OCI-LY7 (cell line): ENCODE measurements around the gene ARFGEF3. TPM values are rescaled to one million over a fixed set of nuclear protein-coding genes. Genes with fewer than 3 reads are reported as not detected.

Source experiments
- BruUV-seq: library from RNA; stranded (reverse); fragments of 400-500 nt; replicated peaks from 2 replicates; lab custom pipeline; 2021; lab: Mats Ljungman, UMichigan
- CTCF ChIA-PET: fragments of 300-600 bp; sonication (Branson Sonifier 250); formaldehyde crosslinking; loops from one replicate; lab custom pipeline; 2022; ENCODE audit warnings: antibody characterized with exemption; ENCODE audit not compliant: unreplicated experiment; lab: Charles Lee
- POLR2A ChIA-PET: fragments of 300-600 bp; sonication (Branson Sonifier 250); formaldehyde crosslinking; loops from one replicate; lab custom pipeline; 2022; ENCODE audit warnings: antibody characterized with exemption; lab: Charles Lee
- DNase-seq: peaks from one replicate; pipeline ENCODE4 v3.0.0-alpha.2; 2015; ENCODE audit warnings: low spot score
- H2AFZ ChIP-seq: fragments of 200-600 bp; sonication (generic), shearing (Covaris generic); 2 replicates; pipeline ENCODE4 v1.6.1; 2014; ENCODE audit warnings: mild to moderate bottlenecking, antibody characterized with exemption, low read length, moderate library complexity
- H3K27ac ChIP-seq: fragments of 200-600 bp; sonication (generic); 2 replicates; pipeline ENCODE4 v1.5.1; 2014; ENCODE audit warnings: mixed run types, low read depth, mild to moderate bottlenecking, moderate library complexity, low read length, inconsistent platforms; ENCODE audit not compliant: poor library complexity, severe bottlenecking
- H3K36me3 ChIP-seq: fragments of 200-600 bp; sonication (generic); 2 replicates; pipeline ENCODE4 v1.6.1; 2014; ENCODE audit warnings: mild to moderate bottlenecking, antibody characterized with exemption, low read length, moderate library complexity, mixed read lengths; ENCODE audit not compliant: insufficient read depth
- H3K4me1 ChIP-seq: fragments of 200-600 bp; sonication (generic); 2 replicates; pipeline ENCODE4 v1.5.1; 2014; ENCODE audit warnings: mild to moderate bottlenecking, low read length; ENCODE audit not compliant: insufficient read depth, poor library complexity, severe bottlenecking
- H3K4me2 ChIP-seq: fragments of 200-600 bp; sonication (generic); 2 replicates; pipeline ENCODE4 v1.6.1; 2014; ENCODE audit warnings: mild to moderate bottlenecking, low read length
- H3K4me3 ChIP-seq: fragments of 200-600 bp; sonication (generic); 2 replicates; pipeline ENCODE4 v1.5.1; 2014; ENCODE audit warnings: mild to moderate bottlenecking, low read depth, low read length; ENCODE audit not compliant: poor library complexity, severe bottlenecking
- H3K79me2 ChIP-seq: fragments of 200-600 bp; sonication (generic); 2 replicates; pipeline ENCODE4 v1.6.1; 2016; ENCODE audit warnings: low read depth, mild to moderate bottlenecking, low read length, moderate library complexity, mixed read lengths; ENCODE audit not compliant: insufficient read depth
- H3K9me2 ChIP-seq: fragments of 200-600 bp; sonication (generic); 2 replicates; pipeline ENCODE4 v1.6.1; 2016; ENCODE audit warnings: mild to moderate bottlenecking, low read length, mixed read lengths; ENCODE audit not compliant: insufficient read depth
- H3K9me3 ChIP-seq: fragments of 200-600 bp; sonication (generic); 2 replicates; pipeline ENCODE4 v1.6.1; 2014; ENCODE audit warnings: mild to moderate bottlenecking, mixed run types, low read length, mixed read lengths
- H4K20me1 ChIP-seq: fragments of 200-600 bp; sonication (generic); 2 replicates; pipeline ENCODE4 v1.6.1; 2014; ENCODE audit warnings: mild to moderate bottlenecking, antibody characterized with exemption, low read length, moderate library complexity, mixed read lengths; ENCODE audit not compliant: insufficient read depth
- CTCF ChIP-seq: fragments of 200-600 bp; sonication (generic); conservative IDR thresholded peaks from 2 replicates; pipeline ENCODE4 v1.5.1; 2014; ENCODE audit warnings: mild to moderate bottlenecking, antibody characterized with exemption, low read length, moderate library complexity, mixed read lengths
- EZH2phosphoT487 ChIP-seq: fragments of 200-600 bp; sonication (generic); IDR thresholded peaks from 2 replicates; pipeline ENCODE4 v1.6.1; 2018; ENCODE audit warnings: low read depth, borderline replicate concordance, mild to moderate bottlenecking, mixed run types, antibody characterized with exemption, low read length, moderate library complexity, mixed read lengths
- intact Hi-C: fragments of 100-400 bp; cut with micrococcal nuclease; formaldehyde crosslinking; loops from one replicate; pipeline ENCODE4 v1.10.0; 2022; ENCODE audit not compliant: unreplicated experiment
- total RNA-seq, 2 experiments: library from RNA; depleted of rRNA in 1 of 2; stranded (reverse); fragments of >200 nt in 1 of 2; shearing (Covaris generic) in 1 of 2; gene quantifications; 2 replicates each; pipeline ENCODE4 v1.2.3, GENCODE V29; 2014 to 2022

ARFGEF3 gene
- total RNA-seq, 2 experiments from 2014 or later = not detected

DNA sequence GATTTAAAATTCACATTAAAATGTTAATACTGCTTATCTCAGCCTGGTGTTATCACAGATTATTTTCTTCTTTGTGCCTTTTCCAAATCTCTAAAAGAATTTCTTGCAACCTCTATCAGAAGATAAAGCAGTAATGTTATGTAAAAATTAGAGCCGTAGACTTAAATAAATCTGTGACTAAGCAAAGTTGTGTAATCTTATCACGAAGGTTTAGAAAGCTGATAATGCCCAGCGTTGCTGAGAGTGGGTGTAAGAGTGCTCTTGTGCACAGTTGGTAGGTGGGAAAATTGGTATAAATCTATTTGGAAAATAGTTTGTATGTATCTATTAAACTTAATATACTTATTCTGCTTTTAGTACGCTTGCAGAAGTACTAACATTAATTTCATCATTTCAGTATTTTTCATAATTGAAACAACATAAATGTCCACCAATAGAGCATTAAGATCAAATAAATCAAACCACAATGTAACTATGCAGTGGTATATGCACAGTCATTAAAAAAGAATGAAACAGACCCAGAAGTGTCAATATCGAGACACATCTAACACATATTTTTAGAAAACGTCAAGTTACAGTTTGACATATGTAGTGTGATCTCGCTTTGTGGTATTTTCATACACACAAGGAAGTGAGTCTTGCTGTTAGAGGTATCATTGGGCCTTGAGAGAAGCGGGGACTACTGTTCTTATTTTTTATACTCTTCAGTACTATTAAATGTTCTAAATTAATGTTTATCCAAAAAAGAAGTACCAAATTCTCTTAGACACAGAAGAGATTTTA lies 111.0 kb downstream of the ARFGEF3 start:
- TF ChIP-seq EZH2phosphoT487 (no peak), CTCF (no peak)
- no peak overlapping the region for H3K4me2 ChIP-seq
- H4K20me1 ChIP-seq = no peaks in the 10 kb centered on the region
- BruUV-seq = no TSS peak
- H3K9me3 ChIP-seq = no peaks in the 10 kb centered on the region
- no peaks in the 10 kb centered on the region for H3K79me2 ChIP-seq
- no peak for DNase-seq
- no peaks in the 10 kb centered on the region for H3K4me1 ChIP-seq
- intact Hi-C loops = no loop called here
- no peak overlapping the region for H2AFZ ChIP-seq
- H3K27ac ChIP-seq = no peak overlapping the region
- H3K9me2 ChIP-seq = no peaks in the 10 kb centered on the region
- ChIA-PET CTCF (no interaction called here), POLR2A (no interaction called here)
- H3K4me3 ChIP-seq = no peak overlapping the region
- no peaks in the 10 kb centered on the region for H3K36me3 ChIP-seq

DNA sequence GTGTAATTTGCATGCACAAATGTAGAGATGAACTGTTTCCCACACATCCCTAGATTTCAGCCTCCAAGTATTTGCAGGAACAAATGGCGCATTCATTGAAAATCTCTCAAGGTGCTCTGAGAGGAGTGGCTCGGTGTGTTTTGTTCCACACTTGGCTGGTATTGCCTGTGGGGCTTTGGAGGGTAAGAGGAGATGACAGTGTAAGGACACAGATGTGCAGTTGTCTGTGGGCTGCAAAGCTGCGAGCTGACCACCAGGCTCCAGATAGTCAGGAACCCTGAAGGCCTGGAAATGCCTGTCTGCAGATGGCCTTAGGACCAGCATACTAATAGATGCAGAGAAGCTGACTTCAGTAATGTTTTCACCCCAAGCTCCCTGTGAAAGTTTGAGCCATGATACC lies 114.2 kb downstream of the ARFGEF3 start:
- no TSS peak for BruUV-seq
- Histone ChIP-seq H3K36me3 (no peaks in the 10 kb centered on the region), H3K4me3 (no peak overlapping the region), H3K4me1 (no peaks in the 10 kb centered on the region), H3K9me3 (no peaks in the 10 kb centered on the region), H3K79me2 (no peaks in the 10 kb centered on the region), H3K27ac (no peak overlapping the region), H2AFZ (no peak overlapping the region), H3K9me2 (no peaks in the 10 kb centered on the region), H3K4me2 (no peak overlapping the region), H4K20me1 (no peaks in the 10 kb centered on the region)
- intact Hi-C loops = no loop called here
- TF ChIP-seq CTCF (no peak), EZH2phosphoT487 (no peak)
- CTCF ChIA-PET = no interaction called here
- DNase-seq = no peak
- POLR2A ChIA-PET = interaction anchor here (0.6 to 0.7 kb wide), 5 partner anchors 10 to 118 kb away, joined by 3 to 4 read pairs (median 4); no protein-coding TSS in a partner anchor

GRCh38 chr6:138277835-138278234 lies 116.1 kb downstream of the ARFGEF3 start:
- H3K36me3 ChIP-seq = no peaks in the 10 kb centered on the region
- H3K4me3 ChIP-seq = no peak overlapping the region
- no peak for DNase-seq
- no peaks in the 10 kb centered on the region for H3K9me2 ChIP-seq
- H3K79me2 ChIP-seq = no peaks in the 10 kb centered on the region
- TF ChIP-seq EZH2phosphoT487 (no peak), CTCF (no peak)
- no peak overlapping the region for H2AFZ ChIP-seq
- CTCF ChIA-PET = no interaction called here
- no peaks in the 10 kb centered on the region for H3K9me3 ChIP-seq
- intact Hi-C loops = no loop called here
- H3K27ac ChIP-seq = no peak overlapping the region
- POLR2A ChIA-PET = no interaction called here
- BruUV-seq = no TSS peak
- H3K4me2 ChIP-seq = no peak overlapping the region
- H3K4me1 ChIP-seq = no peaks in the 10 kb centered on the region
- H4K20me1 ChIP-seq = no peaks in the 10 kb centered on the region
